Posterior vena cava (tissue), 2 donors: ENCODE measurements around the gene DGKD. TPM values are rescaled to one million over a fixed set of nuclear protein-coding genes. Genes with fewer than 3 reads are reported as not detected.

Experiments used
- DNase-seq: peaks from one replicate; pipeline ENCODE4 v3.0.0-alpha.2; 2020; ENCODE audit warnings: low spot score
- intact Hi-C, 2 donors: fragments of 100-400 bp; cut with DNase I; formaldehyde crosslinking; loops; one replicate each; pipeline versions ENCODE4 v1.14.1 to v1.14.2; 2022 to 2023
- total RNA-seq, 2 donors: library from RNA; stranded (reverse); fragmentation: NEBNext Ultra II Directional; extraction: Animal tissue kit (Norgen Biotek cat#: 25700); gene quantifications; one replicate each; pipeline ENCODE4 v1.2.1, GENCODE V29; 2021
- donor health status: DM: yes; HTN: yes; CAD: no.
- donor health status: DM: yes; HTN: yes; CAD: no.

The DGKD gene
- total RNA-seq, 2 donors from 2014 or later, result 38.1 to 40.3 TPM

- DNase-seq, result no peak
- intact Hi-C loops, result no loop called here
These were observed 63.9 kb downstream of the DGKD start for GRCh38 chr2:233418052-233418760.

GRCh38 chr2:233418761-233419546, 64.7 kb downstream of the DGKD start:
- DNase-seq, result no peak
- intact Hi-C loops, result no loop called here

GRCh38 chr2:233419602-233420391, 65.5 kb downstream of the DGKD start:
- intact Hi-C loops, result no loop called here
- DNase-seq, result no peak

GRCh38 chr2:233421091-233421816, 67.0 kb downstream of the DGKD start:
- intact Hi-C loops, result no loop called here
- DNase-seq, result no peak

GRCh38 chr2:233422050-233422639, 67.9 kb downstream of the DGKD start:
- DNase-seq, result no peak
- intact Hi-C loops, result no loop called here

GRCh38 chr2:233422649-233423551, 68.6 kb downstream of the DGKD start:
- DNase-seq, result no peak
- intact Hi-C loops, result no loop called here

GRCh38 chr2:233423552-233423860, 69.2 kb downstream of the DGKD start:
- intact Hi-C loops, result no loop called here

GRCh38 chr2:233424154-233424951, 70.1 kb downstream of the DGKD start:
- DNase-seq, result no peak
- intact Hi-C loops, result no loop called here

More at GRCh38 chr2:233423552-233423860, 69.2 kb downstream of the DGKD start:
- no peak for DNase-seq

- DNase-seq, result no peak
- intact Hi-C loops, result no loop called here
These were observed 72.5 kb downstream of the DGKD start for GRCh38 chr2:233426619-233427342.

- no peak for DNase-seq
- intact Hi-C loops, result no loop called here
These were observed 73.7 kb downstream of the DGKD start for GRCh38 chr2:233428008-233428407.

GRCh38 chr2:233428438-233428837, 74.1 kb downstream of the DGKD start:
- DNase-seq, result no peak
- intact Hi-C loops, result no loop called here

- intact Hi-C loops, result no loop called here
- no peak for DNase-seq
These were observed 75.0 kb downstream of the DGKD start for GRCh38 chr2:233429175-233429897.

- no peak for DNase-seq
- intact Hi-C loops, result no loop called here
These were observed 75.8 kb downstream of the DGKD start for GRCh38 chr2:233430081-233430480.

GRCh38 chr2:233430651-233431050, 76.4 kb downstream of the DGKD start:
- intact Hi-C loops, result no loop called here
- DNase-seq, result no peak

- intact Hi-C loops, result no loop called here
- DNase-seq, result no peak
These were observed 78.7 kb downstream of the DGKD start for GRCh38 chr2:233433029-233433428.

GRCh38 chr2:233433794-233434193, 79.5 kb downstream of the DGKD start:
- peak; percentile 12 for DNase-seq
- intact Hi-C loops, result no loop called here
